H9 (cell line): ENCODE data around the gene GALNT13. TPM values are rescaled to one million over a fixed set of nuclear protein-coding genes. Genes with fewer than 3 reads are reported as not detected.

Experiments used
- DNase-seq: peaks from one replicate; pipeline ENCODE4 v3.0.0-alpha.2; 2017
- H2AFZ ChIP-seq: one replicate; pipeline ENCODE4 v1.6.1; 2013; ENCODE audit warnings: mild to moderate bottlenecking, low read length, control low read depth, moderate library complexity
- H2AK5ac ChIP-seq: 2 replicates; pipeline ENCODE4 v1.6.1; 2013; ENCODE audit warnings: low read length, control low read depth, mixed read lengths; ENCODE audit not compliant: insufficient read length
- H2BK120ac ChIP-seq: one replicate; pipeline ENCODE4 v1.6.1; 2013; ENCODE audit warnings: low read depth, mild to moderate bottlenecking, low read length, control low read depth, inconsistent platforms; ENCODE audit not compliant: poor library complexity, severe bottlenecking
- H2BK12ac ChIP-seq: 2 replicates; pipeline ENCODE4 v1.6.1; 2013; ENCODE audit warnings: low read length, control low read depth, mixed read lengths, low read depth; ENCODE audit not compliant: insufficient read length
- H2BK15ac ChIP-seq: 2 replicates; pipeline ENCODE4 v1.6.1; 2013; ENCODE audit warnings: low read depth, low read length, control low read depth
- H2BK20ac ChIP-seq: one replicate; pipeline ENCODE4 v1.6.1; 2013; ENCODE audit warnings: low read depth, mild to moderate bottlenecking, low read length, control low read depth, inconsistent platforms; ENCODE audit not compliant: poor library complexity, severe bottlenecking
- H2BK5ac ChIP-seq: 2 replicates; pipeline ENCODE4 v1.6.1; 2013; ENCODE audit warnings: low read length, control low read depth, mixed read lengths; ENCODE audit not compliant: insufficient read length
- H3K14ac ChIP-seq: 2 replicates; pipeline ENCODE4 v1.6.1; 2013; ENCODE audit warnings: low read length, control low read depth; ENCODE audit not compliant: insufficient read depth
- H3K18ac ChIP-seq: 2 replicates; pipeline ENCODE4 v1.6.1; 2013; ENCODE audit warnings: low read depth, mild to moderate bottlenecking, mixed read lengths, low read length, control low read depth; ENCODE audit not compliant: insufficient read length
- H3K23ac ChIP-seq: 2 replicates; pipeline ENCODE4 v1.6.1; 2013; ENCODE audit warnings: low read length, control low read depth, mixed read lengths, low read depth; ENCODE audit not compliant: insufficient read length
- H3K23me2 ChIP-seq: 2 replicates; pipeline ENCODE4 v1.6.1; 2013; ENCODE audit warnings: low read depth, mild to moderate bottlenecking, mixed read lengths, low read length, control low read depth; ENCODE audit not compliant: insufficient read length, poor library complexity, severe bottlenecking
- H3K27ac ChIP-seq: 2 replicates; pipeline ENCODE4 v1.5.1; 2013; ENCODE audit warnings: low read length, control low read depth, mixed read lengths, low read depth; ENCODE audit not compliant: insufficient read length
- H3K27me3 ChIP-seq: 2 replicates; pipeline ENCODE4 v1.6.1; 2013; ENCODE audit warnings: low read length, control low read depth, inconsistent platforms; ENCODE audit not compliant: insufficient read depth
- H3K4ac ChIP-seq: 2 replicates; pipeline ENCODE4 v1.6.1; 2013; ENCODE audit warnings: low read depth, mild to moderate bottlenecking, control low read depth, inconsistent platforms, low read length, moderate library complexity
- H3K4me1 ChIP-seq: 2 replicates; pipeline ENCODE4 v1.6.1; 2013; ENCODE audit warnings: low read length, control low read depth, inconsistent platforms; ENCODE audit not compliant: insufficient read depth
- H3K4me2 ChIP-seq: 2 replicates; pipeline ENCODE4 v1.6.1; 2013; ENCODE audit warnings: low read length, control low read depth, mixed read lengths; ENCODE audit not compliant: insufficient read length, insufficient read depth
- H3K56ac ChIP-seq: 2 replicates; pipeline ENCODE4 v1.6.1; 2013; ENCODE audit warnings: low read depth, mild to moderate bottlenecking, mixed read lengths, low read length, control low read depth; ENCODE audit not compliant: insufficient read length
- H3K79me1 ChIP-seq: 2 replicates; pipeline ENCODE4 v1.6.1; 2013; ENCODE audit warnings: low read depth, mild to moderate bottlenecking, moderate library complexity, low read length, control low read depth, inconsistent platforms; ENCODE audit not compliant: insufficient read depth, poor library complexity, severe bottlenecking
- H3K79me2 ChIP-seq: 2 replicates; pipeline ENCODE4 v1.6.1; 2013; ENCODE audit warnings: low read length, control low read depth, inconsistent platforms; ENCODE audit not compliant: insufficient read depth
- H3K9ac ChIP-seq: 2 replicates; pipeline ENCODE4 v1.6.1; 2013; ENCODE audit warnings: low read length, control low read depth, mixed read lengths; ENCODE audit not compliant: insufficient read length; ENCODE audit errors: extremely low read depth
- H3K9me3 ChIP-seq: one replicate; pipeline ENCODE4 v1.6.1; 2013; ENCODE audit warnings: low read depth, low read length, inconsistent platforms; ENCODE audit not compliant: control insufficient read depth
- H3T11ph ChIP-seq: one replicate; pipeline ENCODE4 v1.6.1; 2013; ENCODE audit warnings: mild to moderate bottlenecking, low read length, control low read depth, inconsistent platforms
- H4K20me1 ChIP-seq: one replicate; pipeline ENCODE4 v1.6.1; 2013; ENCODE audit not compliant: control insufficient read depth, insufficient read length, insufficient read depth
- H4K5ac ChIP-seq: 2 replicates; pipeline ENCODE4 v1.6.1; 2013; ENCODE audit warnings: low read depth, mild to moderate bottlenecking, mixed read lengths, low read length, control low read depth; ENCODE audit not compliant: insufficient read length
- H4K8ac ChIP-seq: replicated peaks from 2 replicates; pipeline ENCODE4 v1.6.1; 2013; ENCODE audit warnings: low read length, control low read depth, mixed read lengths, low read depth; ENCODE audit not compliant: insufficient read length
- H4K91ac ChIP-seq: 2 replicates; pipeline ENCODE4 v1.6.1; 2013; ENCODE audit warnings: low read depth, mild to moderate bottlenecking, moderate library complexity, mixed read lengths, low read length, control low read depth; ENCODE audit not compliant: insufficient read length
- H3K27ac Mint-ChIP-seq, 3 experiments: 2 replicates in 2 of 3; 3 replicates in 1 of 3; pipeline ENCODE4 v1.8.0; 2020 to 2021; ENCODE audit warnings: mixed read lengths in 3 of 3, mild to moderate bottlenecking in 1 of 3, moderate library complexity in 1 of 3
- H3K27me3 Mint-ChIP-seq: 2 replicates; pipeline ENCODE4 v1.8.0; 2021; ENCODE audit warnings: low read depth, mild to moderate bottlenecking, moderate library complexity, mixed read lengths
- H3K36me3 Mint-ChIP-seq, 3 experiments: 2 replicates in 2 of 3; 3 replicates in 1 of 3; pipeline ENCODE4 v1.8.0; 2020 to 2021; ENCODE audit warnings: low read depth in 3 of 3, mixed read lengths in 3 of 3; ENCODE audit not compliant: insufficient read depth in 1 of 3
- H3K4me1 Mint-ChIP-seq, 2 experiments: 2 replicates each; pipeline ENCODE4 v1.8.0; 2020; ENCODE audit warnings: mixed read lengths in 2 of 2
- H3K4me3 Mint-ChIP-seq, 2 experiments: 2 replicates in 1 of 2; 3 replicates in 1 of 2; pipeline ENCODE4 v1.8.0; 2020 to 2021; ENCODE audit warnings: mild to moderate bottlenecking in 2 of 2, mixed read lengths in 2 of 2, moderate library complexity in 1 of 2
- H3K9me3 Mint-ChIP-seq, 2 experiments: 2 replicates in 1 of 2; 3 replicates in 1 of 2; pipeline ENCODE4 v1.8.0; 2020; ENCODE audit warnings: mild to moderate bottlenecking in 2 of 2, mixed read lengths in 2 of 2, moderate library complexity in 1 of 2
- CTCF ChIP-seq: fragments of 200-600 bp; sonication (generic); conservative IDR thresholded peaks from 3 replicates; pipeline ENCODE4 v1.8.0; 2021; ENCODE audit warnings: antibody characterized with exemption, mild to moderate bottlenecking
- total RNA-seq: library from RNA; stranded (reverse); gene quantifications from 2 replicates; pipeline ENCODE4 v1.2.1, GENCODE V29; 2021

Gene GALNT13
- total RNA-seq, 1 experiment from 2014 or later = 6.6 TPM

GRCh38 chr2:154443919-154444318, 572.2 kb downstream of the GALNT13 start:
- Histone ChIP-seq H3K23me2 (no peaks in the 10 kb centered on the region), H4K20me1 (no peaks in the 10 kb centered on the region), H2AK5ac (no peak overlapping the region), H2BK5ac (no peak overlapping the region), H4K91ac (no peak overlapping the region), H4K5ac (no peak overlapping the region), H2BK15ac (no peak overlapping the region), H3K9me3 (no peaks in the 10 kb centered on the region), H2AFZ (no peak overlapping the region), H3K9ac (no peak overlapping the region), H3T11ph (no peak overlapping the region), H3K4me2 (no peak overlapping the region), H3K56ac (no peak overlapping the region), H3K4me1 (no peaks in the 10 kb centered on the region), H3K27ac (no peak overlapping the region), H3K79me2 (no peaks in the 10 kb centered on the region), H2BK20ac (no peak overlapping the region), H3K79me1 (no peaks in the 10 kb centered on the region), H3K27me3 (no peaks in the 10 kb centered on the region), H3K14ac (no peak overlapping the region), H4K8ac (no peak overlapping the region), H2BK120ac (no peak overlapping the region), H3K18ac (no peak overlapping the region), H2BK12ac (no peak overlapping the region), H3K23ac (no peak overlapping the region), H3K4ac (no peak overlapping the region)
- Mint-ChIP-seq H3K27me3 (no peaks in the 10 kb centered on the region), H3K27ac (no peak overlapping the region), H3K4me3 (no peak overlapping the region), H3K36me3 (no peaks in the 10 kb centered on the region), H3K4me1 (no peaks in the 10 kb centered on the region), H3K9me3 (no peaks in the 10 kb centered on the region)
- no peak for TF ChIP-seq CTCF
- no peak for DNase-seq
